OCI-LY1 (cell line): ENCODE measurements around the gene TMEM161A.

Experiments
- H2AFZ ChIP-seq: fragments of 200-600 bp; sonication (generic), shearing (Covaris generic); 2 replicates; pipeline ENCODE4 v1.6.0; 2014; ENCODE audit warnings: antibody characterized with exemption, mild to moderate bottlenecking, low read length
- H3F3A ChIP-seq: fragments of 200-600 bp; sonication (generic), shearing (Covaris generic); 2 replicates; pipeline ENCODE4 v1.6.0; 2014; ENCODE audit warnings: mild to moderate bottlenecking, antibody characterized with exemption, low read length, moderate library complexity; ENCODE audit not compliant: insufficient read depth
- H3K27ac ChIP-seq: fragments of 200-600 bp; sonication (generic); 2 replicates; pipeline ENCODE4 v1.5.1; 2014; ENCODE audit warnings: low read length, mixed run types, mild to moderate bottlenecking, low read depth; ENCODE audit not compliant: poor library complexity, severe bottlenecking
- H3K27me3 ChIP-seq: fragments of 200-600 bp; sonication (generic); 2 replicates; pipeline ENCODE4 v1.6.0; 2014; ENCODE audit warnings: antibody characterized with exemption, mild to moderate bottlenecking, low read length, moderate library complexity; ENCODE audit not compliant: insufficient read depth
- H3K36me3 ChIP-seq: fragments of 200-600 bp; sonication (generic); 2 replicates; pipeline ENCODE4 v1.6.1; 2014; ENCODE audit warnings: mild to moderate bottlenecking, antibody characterized with exemption, low read length, moderate library complexity, mixed read lengths; ENCODE audit not compliant: insufficient read depth
- H3K4me1 ChIP-seq: fragments of 200-600 bp; sonication (generic); 2 replicates; pipeline ENCODE4 v1.5.1; 2014; ENCODE audit warnings: mild to moderate bottlenecking, low read length, moderate library complexity; ENCODE audit not compliant: insufficient read depth, severe bottlenecking
- H3K4me2 ChIP-seq: fragments of 200-600 bp; sonication (generic), shearing (Covaris generic); 2 replicates; pipeline ENCODE4 v1.6.1; 2014; ENCODE audit warnings: low read length
- H3K4me3 ChIP-seq: fragments of 200-600 bp; sonication (generic); 2 replicates; pipeline ENCODE4 v1.5.1; 2014; ENCODE audit warnings: low read length, low read depth, mild to moderate bottlenecking, mixed read lengths; ENCODE audit not compliant: poor library complexity, severe bottlenecking
- H3K79me2 ChIP-seq: fragments of 200-600 bp; shearing (Covaris generic); 2 replicates; pipeline ENCODE4 v1.6.1; 2016; ENCODE audit warnings: mixed run types, low read length, mixed read lengths; ENCODE audit not compliant: insufficient read depth
- H3K9ac ChIP-seq: fragments of 200-600 bp; sonication (generic), shearing (Covaris generic); 2 replicates; pipeline ENCODE4 v1.6.1; 2014; ENCODE audit warnings: mild to moderate bottlenecking, low read length, mixed read lengths
- H3K9me2 ChIP-seq: fragments of 200-600 bp; sonication (generic), shearing (Covaris generic); 2 replicates; pipeline ENCODE4 v1.6.1; 2014; ENCODE audit warnings: low read depth, mild to moderate bottlenecking, low read length, mixed read lengths
- H3K9me3 ChIP-seq: fragments of 200-600 bp; shearing (Covaris generic); 2 replicates; pipeline ENCODE4 v1.6.1; 2014; ENCODE audit warnings: low read length, mixed read lengths
- H4K20me1 ChIP-seq: fragments of 200-600 bp; sonication (generic), shearing (Covaris generic); 2 replicates; pipeline ENCODE4 v1.6.0; 2016; ENCODE audit warnings: mild to moderate bottlenecking, low read length; ENCODE audit not compliant: insufficient read depth
- CTCF ChIP-seq: fragments of 200-600 bp; sonication (generic), shearing (Covaris generic); IDR thresholded peaks from 2 replicates; pipeline ENCODE4 v1.5.1; 2017; ENCODE audit warnings: mild to moderate bottlenecking, antibody characterized with exemption, low read length, moderate library complexity, mixed read lengths
- EZH2 ChIP-seq: fragments of 200-600 bp; sonication (generic), shearing (Covaris generic); IDR thresholded peaks from 2 replicates; pipeline ENCODE4 v1.8.0; 2017; ENCODE audit warnings: borderline replicate concordance, mixed run types, mild to moderate bottlenecking, antibody characterized with exemption, low read length, moderate library complexity, mixed read lengths

The TMEM161A gene

DNA sequence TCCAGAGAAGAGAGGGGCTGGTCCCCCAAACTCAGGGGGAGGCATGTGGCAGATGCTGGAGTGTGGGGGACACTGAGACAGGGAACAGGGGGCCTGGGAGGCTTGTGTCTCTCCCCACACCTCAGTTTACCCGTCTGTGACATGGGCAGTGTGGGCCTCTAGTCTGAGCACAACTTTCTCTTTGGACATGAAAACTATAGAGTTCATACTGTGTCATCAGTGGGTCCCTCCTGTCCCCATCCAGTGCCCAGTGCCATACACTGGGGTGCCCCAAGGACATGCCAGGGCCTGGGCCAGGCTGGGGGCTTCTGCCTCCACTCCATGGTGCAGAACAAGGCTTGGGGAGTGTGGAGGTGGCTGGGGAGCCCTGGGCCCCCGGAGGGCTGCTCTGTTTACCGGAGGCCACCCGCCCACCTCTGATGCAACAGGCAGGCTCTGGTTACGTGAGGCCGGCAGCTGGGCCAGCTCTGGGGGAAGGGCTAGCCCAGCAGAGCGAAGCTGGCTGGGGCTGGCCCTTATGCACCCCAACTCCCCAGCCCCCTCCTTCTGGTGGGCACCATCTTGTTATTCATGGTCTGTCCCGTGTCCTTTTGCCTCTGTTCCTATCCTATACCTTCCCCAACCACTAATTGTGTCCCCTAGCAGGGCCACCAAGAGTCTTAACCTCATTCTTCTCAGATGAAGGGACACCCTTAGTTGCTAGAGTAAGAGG is 33.7 kb upstream of the TMEM161A start:
- peaks cover 11% of the 10 kb centered on the region; the same call in 1 of the 2 replicates for H3K36me3 ChIP-seq
- H3K9me3 ChIP-seq: no peaks in the 10 kb centered on the region
- no peaks in the 10 kb centered on the region for H4K20me1 ChIP-seq
- H3K4me2 ChIP-seq: no peak overlapping the region; the same call in 1 of the 2 replicates
- H3K27ac ChIP-seq: peak overlapping the region; percentile 73
- no peak overlapping the region for H2AFZ ChIP-seq
- peaks cover 16% of the 10 kb centered on the region for H3K79me2 ChIP-seq
- H3K4me1 ChIP-seq: peaks cover 55% of the 10 kb centered on the region
- no peaks in the 10 kb centered on the region for H3K9me2 ChIP-seq
- no peak overlapping the region for H3K4me3 ChIP-seq
- H3F3A ChIP-seq: no peaks in the 10 kb centered on the region
- TF ChIP-seq EZH2 (no peak), CTCF (no peak)
- peak overlapping the region; percentile 11; the same call in 1 of the 2 replicates for H3K9ac ChIP-seq
- H3K27me3 ChIP-seq: no peaks in the 10 kb centered on the region

GRCh38 chr19:19170873-19171672 is 32.8 kb upstream of the TMEM161A start:
- Histone ChIP-seq H3K27me3 (no peaks in the 10 kb centered on the region), H3K4me1 (peaks cover 64% of the 10 kb centered on the region), H2AFZ (no peak overlapping the region), H3K4me2 (peak overlapping the region; percentile 95), H3K9ac (peak overlapping the region; percentile 56; the same call in 1 of the 2 replicates), H3K36me3 (peaks cover 11% of the 10 kb centered on the region; the same call in 1 of the 2 replicates), H4K20me1 (no peaks in the 10 kb centered on the region), H3K27ac (peak overlapping the region; percentile 73), H3F3A (no peaks in the 10 kb centered on the region), H3K79me2 (peaks cover 16% of the 10 kb centered on the region), H3K9me2 (no peaks in the 10 kb centered on the region), H3K9me3 (no peaks in the 10 kb centered on the region), H3K4me3 (peak overlapping the region; percentile 93)
- TF ChIP-seq EZH2 (no peak), CTCF (no peak)

- Histone ChIP-seq H3K27me3 (no peaks in the 10 kb centered on the region), H3K9me3 (no peaks in the 10 kb centered on the region), H3F3A (no peaks in the 10 kb centered on the region), H3K27ac (peak within 1 kb of the TSS; percentile 97), H3K9me2 (no peaks in the 10 kb centered on the region), H3K4me3 (peak within 1 kb of the TSS; percentile 93), H4K20me1 (no peaks in the 10 kb centered on the region), H3K79me2 (peaks cover 16% of the 10 kb centered on the region), H3K36me3 (peaks cover 15% of the 10 kb centered on the region; the same call in 1 of the 2 replicates), H2AFZ (no peak within 1 kb of the TSS), H3K4me2 (peak within 1 kb of the TSS; percentile 95), H3K9ac (peak within 1 kb of the TSS; percentile 96), H3K4me1 (peaks cover 72% of the 10 kb centered on the region)
- TF ChIP-seq EZH2 (no peak), CTCF (no peak)
Measured at GRCh38 chr19:19170053-19170872, 32.0 kb upstream of the TMEM161A start, which contains the start of gene MEF2B. Gene MEF2B (minus strand): TSS chr19:19170263. CDS start chr19:19150735, 19,528 bp downstream.
